Esophagus squamous epithelium (tissue), 5 donors: ENCODE data around the gene UTRN. TPM values are rescaled to one million over a fixed set of nuclear protein-coding genes. Genes with fewer than 3 reads are reported as not detected.

Source experiments
- DNase-seq: peaks from one replicate; lab custom pipeline; 2025; lab: John Stamatoyannopoulos, UW
- H3K27ac ChIP-seq, 4 donors: fragments of 200-600 bp; sonication (generic); one replicate each; pipeline ENCODE4 v1.5.1; 2016 to 2019; ENCODE audit warnings: mild to moderate bottlenecking in 1 of 4
- H3K27me3 ChIP-seq, 4 donors: fragments of 200-600 bp; sonication (generic); 1 replicate in 3 of 4; 2 replicates in 1 of 4; pipeline versions ENCODE4 v1.5.1 to v1.6.0; 2017 to 2021; ENCODE audit warnings: antibody characterized with exemption in 1 of 4
- H3K36me3 ChIP-seq, 3 donors: fragments of 200-600 bp; sonication (generic); one replicate each; pipeline ENCODE4 v1.5.1; 2016 to 2019
- H3K4me1 ChIP-seq, 3 donors: fragments of 200-600 bp; sonication (generic); one replicate each; pipeline ENCODE4 v1.5.1; 2017 to 2019
- H3K4me3 ChIP-seq, 4 donors: fragments of 200-600 bp; sonication (generic); 1 replicate in 3 of 4; 2 replicates in 1 of 4; pipeline ENCODE4 v1.5.1; 2016 to 2019; ENCODE audit warnings: mild to moderate bottlenecking in 2 of 4, moderate library complexity in 1 of 4
- H3K9me3 ChIP-seq, 3 donors: fragments of 200-600 bp; sonication (generic); one replicate each; pipeline ENCODE4 v1.5.1; 2016 to 2019
- POLR2A ChIP-seq, 4 donors: fragments of 450-650 bp; IDR thresholded peaks; one replicate each; pipeline ENCODE4 v1.6.1; 2017; ENCODE audit warnings: antibody characterized with exemption in 4 of 4, mild to moderate bottlenecking in 4 of 4, moderate library complexity in 3 of 4
- WGBS, 2 donors: methylation state at CpG; one replicate each; pipeline ENCODE4 v1.1.5; 2018; 5-methylcytosine and 5-hydroxymethylcytosine counted together
- intact Hi-C: fragments of 100-400 bp; cut with DNase I; formaldehyde crosslinking; loops from one replicate; pipeline ENCODE4 v1.15.0; 2022
- total RNA-seq, 4 donors: library from RNA; depleted of rRNA; stranded (reverse); fragments of >200 nt; gene quantifications; one replicate each; pipeline ENCODE4 v1.1.0, GENCODE V29; 2016
- TF ChIP-seq, protein P1 (sequence below), 6 experiments: fragments of 450-650 bp in 4 of 6; fragments of 200-600 bp in 2 of 6; sonication (generic) in 2 of 6; IDR thresholded peaks; one replicate each; pipeline ENCODE4 v1.5.1; 2016 to 2019; ENCODE audit warnings: antibody characterized with exemption in 6 of 6, mild to moderate bottlenecking in 4 of 6, moderate library complexity in 4 of 6
- donor health status: DM: yes; HTN: yes; CAD: no.

Gene UTRN
- total RNA-seq, 4 donors from 2014 or later: 43.8 to 148 (median 69.8) TPM

DNA sequence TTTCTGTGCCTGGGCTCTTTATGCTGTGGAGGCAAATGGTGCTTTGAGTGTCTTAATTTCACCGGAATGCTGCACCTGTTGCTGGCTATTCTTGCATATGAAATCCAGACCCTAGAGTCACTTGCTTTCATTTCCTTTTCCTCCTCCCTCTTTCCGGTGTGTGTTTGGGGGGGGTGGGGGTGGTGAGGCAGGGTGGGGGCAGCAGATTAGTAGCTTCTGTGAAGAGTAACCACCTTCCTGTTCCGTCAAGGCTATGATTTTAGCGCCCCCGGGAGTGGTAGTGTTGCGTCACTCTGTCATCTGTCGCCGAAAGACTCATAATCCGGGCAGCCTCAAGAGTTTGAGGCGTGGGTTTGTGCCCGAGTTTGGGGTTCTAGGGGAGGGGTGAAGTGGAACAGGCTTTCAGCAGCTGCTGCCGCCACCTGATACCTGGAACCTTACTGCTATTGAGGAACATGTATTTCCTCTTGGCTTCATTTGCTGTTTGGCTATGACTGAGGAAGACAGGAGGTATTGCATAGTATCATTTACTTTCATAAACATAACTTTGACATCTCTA lies 49.1 kb downstream of the UTRN start:
- Histone ChIP-seq H3K36me3 (no peaks in the 10 kb centered on the region), H3K4me3 (peak overlapping the region in 3 of 4 donors; percentile 13 to 49 (median 18)), H3K27ac (peak overlapping the region; percentile 13 to 75 (median 54)), H3K27me3 (no peaks in the 10 kb centered on the region), H3K4me1 (peaks cover 19 to 92% (median 67%) of the 10 kb centered on the region in 3 donors), H3K9me3 (no peaks in the 10 kb centered on the region)
- WGBS, 2 donors: 26 to 38% methylated on average over 9 to 10 of the region's 12 CpGs
- DNase-seq: no peak
- no peak for TF ChIP-seq POLR2A (IDR thresholded peaks at IDR 0.05)
- TF ChIP-seq, protein P1, sequence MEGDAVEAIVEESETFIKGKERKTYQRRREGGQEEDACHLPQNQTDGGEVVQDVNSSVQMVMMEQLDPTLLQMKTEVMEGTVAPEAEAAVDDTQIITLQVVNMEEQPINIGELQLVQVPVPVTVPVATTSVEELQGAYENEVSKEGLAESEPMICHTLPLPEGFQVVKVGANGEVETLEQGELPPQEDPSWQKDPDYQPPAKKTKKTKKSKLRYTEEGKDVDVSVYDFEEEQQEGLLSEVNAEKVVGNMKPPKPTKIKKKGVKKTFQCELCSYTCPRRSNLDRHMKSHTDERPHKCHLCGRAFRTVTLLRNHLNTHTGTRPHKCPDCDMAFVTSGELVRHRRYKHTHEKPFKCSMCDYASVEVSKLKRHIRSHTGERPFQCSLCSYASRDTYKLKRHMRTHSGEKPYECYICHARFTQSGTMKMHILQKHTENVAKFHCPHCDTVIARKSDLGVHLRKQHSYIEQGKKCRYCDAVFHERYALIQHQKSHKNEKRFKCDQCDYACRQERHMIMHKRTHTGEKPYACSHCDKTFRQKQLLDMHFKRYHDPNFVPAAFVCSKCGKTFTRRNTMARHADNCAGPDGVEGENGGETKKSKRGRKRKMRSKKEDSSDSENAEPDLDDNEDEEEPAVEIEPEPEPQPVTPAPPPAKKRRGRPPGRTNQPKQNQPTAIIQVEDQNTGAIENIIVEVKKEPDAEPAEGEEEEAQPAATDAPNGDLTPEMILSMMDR (IDR thresholded peaks at IDR 0.05): no peak
- intact Hi-C loops: no loop called here

Other genes starting within 250 kb of the UTRN start
- gene SF3B5, start 189.8 kb upstream of the UTRN start, total RNA-seq: 100 to 1,000 TPM; 135 to 201 (median 169) TPM
- 10 to 100 TPM in 2 of 4 donors, 1 to 10 TPM in 2; 9.3 to 15.4 (median 11.2) TPM for gene STX11, start 134.8 kb upstream of the UTRN start, total RNA-seq